Measurements from ENCODE around the gene DHH. TPM values are rescaled to one million over a fixed set of nuclear protein-coding genes. Genes with fewer than 3 reads are reported as not detected.
A peak's percentile ranks its signal among the peaks of the same experiment; 100 is the strongest.

The DHH gene
- total and polyA plus RNA-seq, 2 experiments from 2014 or later = not detected

DNA sequence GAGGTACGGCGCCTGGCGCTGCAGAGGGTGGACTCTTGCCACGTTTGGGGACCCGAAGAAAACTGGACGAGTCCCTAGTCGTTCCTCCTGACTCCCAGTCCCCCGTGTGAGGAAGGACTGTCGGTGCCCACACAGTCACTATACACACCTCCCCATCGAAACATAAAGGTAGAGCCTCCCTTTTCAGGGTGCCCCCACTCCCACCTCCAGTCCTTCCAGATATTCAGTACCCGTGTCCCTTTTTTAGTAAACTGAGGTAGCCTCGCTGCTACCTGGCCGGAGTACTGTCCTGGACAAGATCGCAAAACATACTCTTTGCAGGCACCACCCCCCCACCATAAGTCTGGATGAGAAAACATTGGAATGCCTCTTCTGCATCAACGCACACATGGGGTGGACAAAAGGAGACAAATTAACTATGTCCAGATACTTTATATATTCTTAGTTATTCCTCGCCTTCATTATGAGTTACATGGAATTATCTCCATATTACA, 33.4 kb downstream of the DHH start (continued):
- TF ChIP-seq, protein P1, sequence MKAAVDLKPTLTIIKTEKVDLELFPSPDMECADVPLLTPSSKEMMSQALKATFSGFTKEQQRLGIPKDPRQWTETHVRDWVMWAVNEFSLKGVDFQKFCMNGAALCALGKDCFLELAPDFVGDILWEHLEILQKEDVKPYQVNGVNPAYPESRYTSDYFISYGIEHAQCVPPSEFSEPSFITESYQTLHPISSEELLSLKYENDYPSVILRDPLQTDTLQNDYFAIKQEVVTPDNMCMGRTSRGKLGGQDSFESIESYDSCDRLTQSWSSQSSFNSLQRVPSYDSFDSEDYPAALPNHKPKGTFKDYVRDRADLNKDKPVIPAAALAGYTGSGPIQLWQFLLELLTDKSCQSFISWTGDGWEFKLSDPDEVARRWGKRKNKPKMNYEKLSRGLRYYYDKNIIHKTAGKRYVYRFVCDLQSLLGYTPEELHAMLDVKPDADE (IDR thresholded peaks at IDR 0.05) = no peak
- no peak for TF ChIP-seq ZNF331 (CRISPR knock-in tag; IDR thresholded peaks at IDR 0.05; ENCODE audit: low read depth)
- no peak for TF ChIP-seq STAT1 (IDR thresholded peaks at IDR 0.05; ENCODE audit: unreplicated experiment)
- TF ChIP-seq POLR2AphosphoS5 (IDR thresholded peaks at IDR 0.05; ENCODE audit: low read depth) = no peak

DNA sequence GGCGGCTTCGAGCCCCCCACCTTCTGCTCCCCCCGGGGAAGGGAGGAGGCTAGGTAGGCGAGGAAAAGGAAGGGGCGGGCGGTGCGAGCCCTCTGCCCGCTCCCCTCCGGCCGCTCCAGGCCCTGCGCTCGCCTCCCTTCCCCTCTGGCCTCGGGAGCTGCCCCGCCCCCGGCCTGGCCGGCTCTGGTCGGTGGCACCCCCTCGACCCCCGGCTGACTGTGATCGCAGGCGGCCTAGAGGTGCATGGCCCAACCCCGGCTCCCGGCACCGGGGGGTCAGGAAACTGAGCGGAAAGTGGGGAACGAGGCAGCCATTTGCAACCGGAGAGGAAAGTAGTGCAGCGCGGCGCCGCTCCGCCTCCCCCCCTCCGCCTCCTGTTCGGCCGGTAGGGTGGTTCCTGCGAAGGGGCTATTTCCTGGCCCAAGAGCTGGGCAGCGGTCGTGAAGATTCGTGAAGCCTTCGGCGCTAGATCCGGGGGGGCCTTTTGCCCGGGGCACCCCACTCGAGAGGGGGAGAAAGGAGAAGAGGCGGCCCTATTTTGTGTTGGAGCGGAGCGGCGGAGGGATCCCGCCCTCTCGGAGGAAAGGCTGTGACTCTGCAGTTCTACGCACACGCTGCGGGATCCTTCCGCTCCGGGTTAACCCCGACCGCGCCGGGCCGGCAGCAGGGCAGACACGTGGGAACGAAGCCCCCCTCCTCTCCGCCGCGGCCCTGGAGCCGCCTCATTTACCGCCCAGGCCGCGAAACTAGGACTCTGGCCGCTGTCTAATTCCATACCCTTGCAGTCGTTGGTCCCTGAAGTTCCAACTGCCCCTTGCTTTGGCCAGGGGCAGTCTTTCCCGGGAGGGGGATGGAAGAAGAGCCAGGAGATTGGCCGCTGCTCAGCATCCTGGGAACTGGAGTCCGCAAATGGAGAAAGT, 34.1 kb downstream of the DHH start, which contains the start of gene KMT2D:
Gene KMT2D (minus strand): TSS at position 558 of the 920 bp plus-strand sequence. CDS start 5,470 bp downstream, outside the sequence.
- H3F3A ChIP-seq (replicated peaks; ENCODE audit: low read depth) = no peaks in the 10 kb centered on the region
- Mint-ChIP-seq H3K27ac (peak within 1 kb of the TSS; percentile 100), H3K4me3 (peak within 1 kb of the TSS; percentile 97), H3K27me3 (ENCODE audit: insufficient read depth, low read depth, poor library complexity) (peaks cover 24% of the 10 kb centered on the region), H3K4me1 (peaks cover 47% of the 10 kb centered on the region), H3K36me3 (ENCODE audit: low read depth) (peaks cover 8% of the 10 kb centered on the region), H3K9me3 (no peaks in the 10 kb centered on the region)
- no peaks in the 10 kb centered on the region for H3K36me3 ChIP-seq (ENCODE audit: insufficient read depth)
- H3K27me3 ChIP-seq (ENCODE audit: insufficient read depth) = no peaks in the 10 kb centered on the region
- ATAC-seq (peak; percentile 67), DNase-seq (ENCODE audit: low spot score) (peak; percentile 98)
- peak within 1 kb of the TSS; percentile 98 for H3K4me2 ChIP-seq
- no peak for TF ChIP-seq JUNB (IDR thresholded peaks at IDR 0.05; ENCODE audit: unreplicated experiment)
- TF ChIP-seq ZNF114 (CRISPR knock-in tag; IDR thresholded peaks at IDR 0.05) = 0 out of 2 replicates have a peak, but pooled peaks have one; percentile 64
- TF ChIP-seq, protein P1 (IDR thresholded peaks at IDR 0.05) = peak; percentile 65
- TF ChIP-seq, protein P2, sequence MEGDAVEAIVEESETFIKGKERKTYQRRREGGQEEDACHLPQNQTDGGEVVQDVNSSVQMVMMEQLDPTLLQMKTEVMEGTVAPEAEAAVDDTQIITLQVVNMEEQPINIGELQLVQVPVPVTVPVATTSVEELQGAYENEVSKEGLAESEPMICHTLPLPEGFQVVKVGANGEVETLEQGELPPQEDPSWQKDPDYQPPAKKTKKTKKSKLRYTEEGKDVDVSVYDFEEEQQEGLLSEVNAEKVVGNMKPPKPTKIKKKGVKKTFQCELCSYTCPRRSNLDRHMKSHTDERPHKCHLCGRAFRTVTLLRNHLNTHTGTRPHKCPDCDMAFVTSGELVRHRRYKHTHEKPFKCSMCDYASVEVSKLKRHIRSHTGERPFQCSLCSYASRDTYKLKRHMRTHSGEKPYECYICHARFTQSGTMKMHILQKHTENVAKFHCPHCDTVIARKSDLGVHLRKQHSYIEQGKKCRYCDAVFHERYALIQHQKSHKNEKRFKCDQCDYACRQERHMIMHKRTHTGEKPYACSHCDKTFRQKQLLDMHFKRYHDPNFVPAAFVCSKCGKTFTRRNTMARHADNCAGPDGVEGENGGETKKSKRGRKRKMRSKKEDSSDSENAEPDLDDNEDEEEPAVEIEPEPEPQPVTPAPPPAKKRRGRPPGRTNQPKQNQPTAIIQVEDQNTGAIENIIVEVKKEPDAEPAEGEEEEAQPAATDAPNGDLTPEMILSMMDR (conservative IDR thresholded peaks at IDR 0.05; ENCODE audit: low read depth in 2 of 2) = 0 out of 4 replicates have a peak, but pooled peaks of 1 of the 2 experiments have one; percentile 14
- peak; percentile 37; the same call in 1 of the 2 replicates for TF ChIP-seq POLR2AphosphoS5 (IDR thresholded peaks at IDR 0.05; ENCODE audit: low read depth)
- peak; percentile 94 for TF ChIP-seq CREB1 (CRISPR knock-in tag; IDR thresholded peaks at IDR 0.05; ENCODE audit: low read depth)
- TF ChIP-seq, protein P3, sequence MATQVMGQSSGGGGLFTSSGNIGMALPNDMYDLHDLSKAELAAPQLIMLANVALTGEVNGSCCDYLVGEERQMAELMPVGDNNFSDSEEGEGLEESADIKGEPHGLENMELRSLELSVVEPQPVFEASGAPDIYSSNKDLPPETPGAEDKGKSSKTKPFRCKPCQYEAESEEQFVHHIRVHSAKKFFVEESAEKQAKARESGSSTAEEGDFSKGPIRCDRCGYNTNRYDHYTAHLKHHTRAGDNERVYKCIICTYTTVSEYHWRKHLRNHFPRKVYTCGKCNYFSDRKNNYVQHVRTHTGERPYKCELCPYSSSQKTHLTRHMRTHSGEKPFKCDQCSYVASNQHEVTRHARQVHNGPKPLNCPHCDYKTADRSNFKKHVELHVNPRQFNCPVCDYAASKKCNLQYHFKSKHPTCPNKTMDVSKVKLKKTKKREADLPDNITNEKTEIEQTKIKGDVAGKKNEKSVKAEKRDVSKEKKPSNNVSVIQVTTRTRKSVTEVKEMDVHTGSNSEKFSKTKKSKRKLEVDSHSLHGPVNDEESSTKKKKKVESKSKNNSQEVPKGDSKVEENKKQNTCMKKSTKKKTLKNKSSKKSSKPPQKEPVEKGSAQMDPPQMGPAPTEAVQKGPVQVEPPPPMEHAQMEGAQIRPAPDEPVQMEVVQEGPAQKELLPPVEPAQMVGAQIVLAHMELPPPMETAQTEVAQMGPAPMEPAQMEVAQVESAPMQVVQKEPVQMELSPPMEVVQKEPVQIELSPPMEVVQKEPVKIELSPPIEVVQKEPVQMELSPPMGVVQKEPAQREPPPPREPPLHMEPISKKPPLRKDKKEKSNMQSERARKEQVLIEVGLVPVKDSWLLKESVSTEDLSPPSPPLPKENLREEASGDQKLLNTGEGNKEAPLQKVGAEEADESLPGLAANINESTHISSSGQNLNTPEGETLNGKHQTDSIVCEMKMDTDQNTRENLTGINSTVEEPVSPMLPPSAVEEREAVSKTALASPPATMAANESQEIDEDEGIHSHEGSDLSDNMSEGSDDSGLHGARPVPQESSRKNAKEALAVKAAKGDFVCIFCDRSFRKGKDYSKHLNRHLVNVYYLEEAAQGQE (IDR thresholded peaks at IDR 0.05; ENCODE audit: unreplicated experiment) = no peak
- H2AFZ ChIP-seq = peak within 1 kb of the TSS; percentile 92
- peaks cover 36% of the 10 kb centered on the region for H4K20me1 ChIP-seq (replicated peaks; ENCODE audit: insufficient read depth)
- peaks cover 29% of the 10 kb centered on the region for H3K4me1 ChIP-seq (ENCODE audit: insufficient read depth)
- H3K27ac ChIP-seq (ENCODE audit: low read depth) = peak within 1 kb of the TSS; percentile 99
- no peaks in the 10 kb centered on the region for H3K9me2 ChIP-seq (ENCODE audit: insufficient read depth)
- H3K79me2 ChIP-seq (replicated peaks; ENCODE audit: insufficient read depth) = peaks cover 46% of the 10 kb centered on the region
- peak within 1 kb of the TSS; percentile 99 for H3K4me3 ChIP-seq
